Measurements from ENCODE around the gene WIPF2. TPM values are rescaled to one million over a fixed set of nuclear protein-coding genes. Genes with fewer than 3 reads are reported as not detected.

WIPF2 gene
- total and polyA plus RNA-seq, 2 of the 8 experiments (the other 6 are each of a cell fraction or from before 2014, with no cell fraction given): 6.9 to 25.3 TPM

DNA sequence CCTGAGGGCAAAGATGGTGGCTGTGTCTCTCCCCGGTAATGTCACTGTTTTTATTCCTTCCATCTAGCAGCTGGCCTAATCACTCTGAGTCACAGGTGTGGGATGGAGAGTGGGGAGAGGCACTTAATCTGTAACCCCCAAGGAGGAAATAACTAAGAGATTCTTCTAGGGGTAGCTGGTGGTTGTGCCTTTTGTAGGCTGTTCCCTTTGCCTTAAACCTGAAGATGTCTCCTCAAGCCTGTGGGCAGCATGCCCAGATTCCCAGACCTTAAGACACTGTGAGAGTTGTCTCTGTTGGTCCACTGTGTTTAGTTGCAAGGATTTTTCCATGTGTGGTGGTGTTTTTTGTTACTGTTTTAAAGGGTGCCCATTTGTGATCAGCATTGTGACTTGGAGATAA, 47.4 kb upstream of the WIPF2 start:
- no peak overlapping the region for H3K4me3 ChIP-seq (ENCODE audit: extremely low read depth in 1 of 4, insufficient read depth in 2 of 4, low read depth in 3 of 4, low read length in 4 of 4)
- no peak overlapping the region for H2BK5ac ChIP-seq (ENCODE audit: low read depth, low read length)
- H3K4ac ChIP-seq (replicated peaks; ENCODE audit: insufficient read length, low read depth, low read length): no peak overlapping the region
- no peak overlapping the region for H2BK12ac ChIP-seq (ENCODE audit: low read depth, low read length)
- no peak overlapping the region for H3K56ac ChIP-seq (replicated peaks; ENCODE audit: insufficient read length, low read depth, low read length)
- no peaks in the 10 kb centered on the region for H3K9me3 ChIP-seq (ENCODE audit: insufficient read depth in 2 of 2, low read depth in 1 of 2, low read length in 1 of 2)
- CTCF ChIA-PET (ENCODE audit: partially characterized antibody): interaction anchor here (0.9 kb wide), 1 partner anchor 19 kb away, joined by 6 read pairs; no protein-coding TSS in a partner anchor
- no peak overlapping the region for H4K5ac ChIP-seq (ENCODE audit: insufficient read length, low read depth, low read length)
- no peak overlapping the region for H4K8ac ChIP-seq (ENCODE audit: extremely low read depth, insufficient read depth, low read length)
- no peak overlapping the region for H2AK5ac ChIP-seq (ENCODE audit: low read depth, low read length)
- H3K27ac ChIP-seq (ENCODE audit: low read depth, low read length): no peak overlapping the region
- no peak overlapping the region for H3K9ac ChIP-seq (replicated peaks in 1 of 4; ENCODE audit: extremely low read depth in 1 of 4, low read depth in 3 of 4, low read length in 3 of 4)
- no peak overlapping the region for H2BK15ac ChIP-seq (ENCODE audit: low read length)
- POLR2A ChIA-PET (ENCODE audit: partially characterized antibody): no interaction called here
- H3K23me2 ChIP-seq (ENCODE audit: low read depth, low read length): no peaks in the 10 kb centered on the region
- H2BK20ac ChIP-seq (ENCODE audit: low read length): no peak overlapping the region
- no peak for FAIRE-seq
- H4K91ac ChIP-seq (replicated peaks; ENCODE audit: insufficient read length, low read length): no peak overlapping the region
- no peak overlapping the region for H2BK120ac ChIP-seq (replicated peaks; ENCODE audit: low read depth, low read length)
- H4K20me1 ChIP-seq (replicated peaks in 1 of 2; ENCODE audit: control insufficient read depth in 1 of 2, insufficient read depth in 2 of 2, low read length in 2 of 2): peaks cover 4 to 5% of the 10 kb centered on the region in 2 experiments
- H3K36me3 ChIP-seq (ENCODE audit: control insufficient read depth in 2 of 4, insufficient read depth in 4 of 4, low read length in 3 of 4): peaks cover 39 to 61% (median 52%) of the 10 kb centered on the region in 4 experiments
- H3K79me2 ChIP-seq (ENCODE audit: control insufficient read depth in 1 of 2, insufficient read depth in 2 of 2, low read length in 2 of 2): no peaks in the 10 kb centered on the region
- H3K4me1 ChIP-seq (replicated peaks in 1 of 4; ENCODE audit: control insufficient read depth in 3 of 4, insufficient read depth in 4 of 4, low read length in 3 of 4): peaks cover under 1 to 11% (median 3%) of the 10 kb centered on the region in 4 experiments
- no peak for DNase-seq (ENCODE audit: low read depth in 1 of 2, low spot score in 2 of 2)
- 100% methylated on average over 1 of the region's 1 CpG; no CpG with 5 or more reads in 1 of the 2 experiments for WGBS, 2 experiments (ENCODE audit: extremely low coverage in 1 of 2, insufficient coverage in 1 of 2, insufficient read length in 1 of 2, insufficient replicate concordance in 2 of 2, low coverage in 1 of 2, low lambda C conversion rate in 2 of 2, missing lambda C conversion rate in 1 of 2)
- no peak overlapping the region for H3K23ac ChIP-seq (ENCODE audit: insufficient read length)
- H3K14ac ChIP-seq (ENCODE audit: insufficient read length): no peak overlapping the region
- no peak overlapping the region for H3K18ac ChIP-seq (ENCODE audit: extremely low read depth, low read length)
- H3K4me2 ChIP-seq (ENCODE audit: insufficient read depth in 1 of 2, low read depth in 2 of 2, low read length in 2 of 2): no peak overlapping the region
- H3K79me1 ChIP-seq (ENCODE audit: low read depth, low read length): no peaks in the 10 kb centered on the region
- H2AFZ ChIP-seq (ENCODE audit: low read length): no peak overlapping the region
- H3K27me3 ChIP-seq (replicated peaks in 1 of 4; ENCODE audit: control insufficient read depth in 3 of 4, extremely low read depth in 1 of 4, insufficient read depth in 3 of 4, low read length in 3 of 4): no peaks in the 10 kb centered on the region
- no peak for TF ChIP-seq ASH2L (IDR thresholded peaks at IDR 0.05; ENCODE audit: low read length)
- no peak for TF ChIP-seq BACH1 (IDR thresholded peaks at IDR 0.05; ENCODE audit: low read length)
- TF ChIP-seq BCL11A (IDR thresholded peaks at IDR 0.05; ENCODE audit: low read depth in 2 of 2, low read length in 2 of 2): no peak
- TF ChIP-seq, protein P1, sequence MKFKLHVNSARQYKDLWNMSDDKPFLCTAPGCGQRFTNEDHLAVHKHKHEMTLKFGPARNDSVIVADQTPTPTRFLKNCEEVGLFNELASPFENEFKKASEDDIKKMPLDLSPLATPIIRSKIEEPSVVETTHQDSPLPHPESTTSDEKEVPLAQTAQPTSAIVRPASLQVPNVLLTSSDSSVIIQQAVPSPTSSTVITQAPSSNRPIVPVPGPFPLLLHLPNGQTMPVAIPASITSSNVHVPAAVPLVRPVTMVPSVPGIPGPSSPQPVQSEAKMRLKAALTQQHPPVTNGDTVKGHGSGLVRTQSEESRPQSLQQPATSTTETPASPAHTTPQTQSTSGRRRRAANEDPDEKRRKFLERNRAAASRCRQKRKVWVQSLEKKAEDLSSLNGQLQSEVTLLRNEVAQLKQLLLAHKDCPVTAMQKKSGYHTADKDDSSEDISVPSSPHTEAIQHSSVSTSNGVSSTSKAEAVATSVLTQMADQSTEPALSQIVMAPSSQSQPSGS (IDR thresholded peaks at IDR 0.05; ENCODE audit: low read length): no peak
- TF ChIP-seq NANOG (IDR thresholded peaks at IDR 0.05; ENCODE audit: insufficient read depth, low read depth, low read length, poor library complexity, severe bottlenecking): no peak
- no peak for TF ChIP-seq SIRT6 (IDR thresholded peaks at IDR 0.05; ENCODE audit: low read length)
- no peak for TF ChIP-seq CHD2 (IDR thresholded peaks at IDR 0.05; ENCODE audit: low read length)
- no peak for TF ChIP-seq TBP (IDR thresholded peaks at IDR 0.05; ENCODE audit: low read depth, low read length)
- no peak for TF ChIP-seq SUZ12 (IDR thresholded peaks at IDR 0.05; ENCODE audit: low read length)
- no peak for TF ChIP-seq TAF7 (optimal IDR thresholded peaks at IDR 0.05; ENCODE audit: borderline replicate concordance, low read depth, low read length)
- no peak for TF ChIP-seq KDM5A (IDR thresholded peaks at IDR 0.05; ENCODE audit: low read length)
- TF ChIP-seq SP2 (IDR thresholded peaks at IDR 0.05; ENCODE audit: low read length): no peak
